Keratinocyte (primary cell): ENCODE measurements around the gene RNF166. TPM values are rescaled to one million over a fixed set of nuclear protein-coding genes. Genes with fewer than 3 reads are reported as not detected.

Source experiments
- DNase-seq: peaks from one replicate; pipeline ENCODE4 v3.0.0-alpha.2; 2011; ENCODE audit warnings: low read depth, missing footprints, low spot score
- FAIRE-seq: peaks from 2 replicates; lab custom pipeline; 2011; peaks lifted over from hg19 to GRCh38; lab: Jason Lieb, UNC
- H2AFZ ChIP-seq: 2 replicates; pipeline ENCODE4 v1.6.0; 2012; ENCODE audit warnings: low read length, control low read depth, inconsistent platforms; ENCODE audit not compliant: control insufficient read depth
- H3K27ac ChIP-seq: 2 replicates; pipeline ENCODE4 v1.5.1; 2011; ENCODE audit warnings: low read length; ENCODE audit not compliant: control insufficient read depth, insufficient read depth
- H3K27me3 ChIP-seq: 3 replicates; pipeline ENCODE4 v1.6.0; 2011; ENCODE audit warnings: low read length; ENCODE audit not compliant: control insufficient read depth, insufficient read depth; ENCODE audit errors: extremely low read depth
- H3K36me3 ChIP-seq, 2 experiments: 2 replicates in 1 of 2; 3 replicates in 1 of 2; pipeline ENCODE4 v1.5.1; 2011; ENCODE audit warnings: low read length in 2 of 2, mild to moderate bottlenecking in 1 of 2; ENCODE audit not compliant: control insufficient read depth in 2 of 2, insufficient read depth in 2 of 2; ENCODE audit errors: extremely low read depth in 1 of 2
- H3K4me1 ChIP-seq: 3 replicates; pipeline ENCODE4 v1.5.1; 2011; ENCODE audit warnings: low read length; ENCODE audit not compliant: control insufficient read depth, insufficient read depth; ENCODE audit errors: extremely low read depth
- H3K4me2 ChIP-seq: 3 replicates; pipeline ENCODE4 v1.6.0; 2011; ENCODE audit warnings: low read depth, low read length; ENCODE audit not compliant: control insufficient read depth, insufficient read depth; ENCODE audit errors: extremely low read depth
- H3K4me3 ChIP-seq, 3 experiments: fragments of 200-600 bp in 1 of 3; sonication (generic) in 1 of 3; 2 replicates in 2 of 3; 3 replicates in 1 of 3; pipeline ENCODE4 v1.5.1; 2011 to 2016; ENCODE audit warnings: low read length in 3 of 3, mild to moderate bottlenecking in 3 of 3, control low read depth in 2 of 3, inconsistent platforms in 1 of 3, low read depth in 1 of 3, mixed read lengths in 1 of 3, mixed run types in 1 of 3, moderate library complexity in 1 of 3; ENCODE audit not compliant: control insufficient read depth in 2 of 3, insufficient read depth in 2 of 3; ENCODE audit errors: extremely low read depth in 1 of 3
- H3K79me2 ChIP-seq: 2 replicates; pipeline ENCODE4 v1.6.0; 2012; ENCODE audit warnings: low read length; ENCODE audit not compliant: control insufficient read depth, insufficient read depth
- H3K9ac ChIP-seq: 3 replicates; pipeline ENCODE4 v1.6.0; 2011; ENCODE audit warnings: low read length; ENCODE audit not compliant: control insufficient read depth, insufficient read depth; ENCODE audit errors: extremely low read depth
- H3K9me1 ChIP-seq: 3 replicates; pipeline ENCODE4 v1.6.0; 2011; ENCODE audit warnings: low read length; ENCODE audit not compliant: control insufficient read depth, insufficient read depth; ENCODE audit errors: extremely low read depth
- H3K9me3 ChIP-seq: 2 replicates; pipeline ENCODE4 v1.5.1; 2012; ENCODE audit warnings: low read depth, low read length; ENCODE audit not compliant: control insufficient read depth
- H4K20me1 ChIP-seq: 3 replicates; pipeline ENCODE4 v1.6.0; 2011; ENCODE audit warnings: low read length; ENCODE audit not compliant: control insufficient read depth, insufficient read depth; ENCODE audit errors: extremely low read depth
- CTCF ChIP-seq, 3 experiments: IDR thresholded peaks in 1 of 3; conservative IDR thresholded peaks in 1 of 3; optimal IDR thresholded peaks in 1 of 3; 2 replicates in 2 of 3; 3 replicates in 1 of 3; pipeline versions ENCODE3 to v1.5.1; 2011; ENCODE audit warnings: low read length in 3 of 3, mild to moderate bottlenecking in 3 of 3, moderate library complexity in 2 of 3, control low read depth in 1 of 3, inconsistent platforms in 1 of 3; ENCODE audit not compliant: insufficient read depth in 2 of 3; ENCODE audit errors: extremely low read depth in 1 of 3
- EZH2 ChIP-seq: IDR thresholded peaks from one replicate; pipeline ENCODE4 v1.6.1; 2012; ENCODE audit warnings: inconsistent platforms, mild to moderate bottlenecking, low read length, moderate library complexity
- dilution Hi-C: fragments of 300-500 bp; cut with MboI; formaldehyde crosslinking; loops from one replicate; pipeline ENCODE4 v1.7.0; 2020; ENCODE audit warnings: low sequenced_read_pairs; ENCODE audit not compliant: extremely low pct_ligation_motif_present
- polyA plus RNA-seq, 5 experiments: library from polyadenylated mRNA; depleted of rRNA in 3 of 5; stranded (reverse) in 3 of 5; stranded (forward) in 1 of 5; unstranded in 1 of 5; fragments of >200 nt; gene quantifications; 1 replicate in 1 of 5; 2 replicates in 3 of 5; 3 replicates in 1 of 5; pipeline versions ENCODE4 v1.2.1 to v1.2.3, GENCODE V29; 2011 to 2012; ENCODE audit warnings: missing spikeins in 2 of 5, low read depth in 1 of 5, low replicate concordance in 1 of 5

The RNF166 gene
- polyA plus RNA-seq, 1 donor (not counting 4 experiments of a cell fraction or from before 2014, with no cell fraction given): 3.4 TPM

GRCh38 chr16:88743693-88744576 is 37.7 kb upstream of the RNF166 start:
- Histone ChIP-seq H3K79me2 (peaks cover 30% of the 10 kb centered on the region), H3K27ac (no peak overlapping the region), H2AFZ (no peak overlapping the region), H3K9me1 (peaks cover 1% of the 10 kb centered on the region), H3K27me3 (no peaks in the 10 kb centered on the region), H3K36me3 (peaks cover 26 to 32% of the 10 kb centered on the region in 2 experiments), H3K4me2 (no peak overlapping the region), H3K9me3 (no peaks in the 10 kb centered on the region), H3K9ac (no peak overlapping the region), H4K20me1 (peaks cover 35% of the 10 kb centered on the region), H3K4me1 (peaks cover 14% of the 10 kb centered on the region), H3K4me3 (peak overlapping the region in 1 of 3 experiments; percentile 13)
- FAIRE-seq: peak; percentile 67
- dilution Hi-C loops: no loop called here
- TF ChIP-seq CTCF (optimal IDR thresholded peaks at IDR 0.05 in 1 of 3, IDR thresholded peaks at IDR 0.05 in 1 of 3, conservative IDR thresholded peaks at IDR 0.05 in 1 of 3; ENCODE audit: extremely low read depth in 1 of 3, insufficient read depth in 2 of 3, low read length in 3 of 3) (peak; percentile 77 to 96 (median 91)), EZH2 (no peak)
- no peak for DNase-seq

GRCh38 chr16:88742896-88743605 is 36.8 kb upstream of the RNF166 start:
- H3K36me3 ChIP-seq: peaks cover 25 to 32% of the 10 kb centered on the region in 2 experiments
- no peak overlapping the region for H3K9ac ChIP-seq
- peaks cover 2% of the 10 kb centered on the region for H3K9me1 ChIP-seq
- H3K4me2 ChIP-seq: no peak overlapping the region
- H3K4me1 ChIP-seq: peaks cover 14% of the 10 kb centered on the region
- FAIRE-seq (no peak), DNase-seq (no peak)
- no peaks in the 10 kb centered on the region for H3K9me3 ChIP-seq
- no peak overlapping the region for H3K4me3 ChIP-seq
- no peak overlapping the region for H3K27ac ChIP-seq
- dilution Hi-C loops: no loop called here
- no peaks in the 10 kb centered on the region for H3K27me3 ChIP-seq
- H2AFZ ChIP-seq: no peak overlapping the region
- TF ChIP-seq EZH2 (no peak), CTCF (optimal IDR thresholded peaks at IDR 0.05 in 1 of 3, IDR thresholded peaks at IDR 0.05 in 1 of 3, conservative IDR thresholded peaks at IDR 0.05 in 1 of 3; ENCODE audit: extremely low read depth in 1 of 3, insufficient read depth in 2 of 3, low read length in 3 of 3) (no peak)
- H4K20me1 ChIP-seq: peaks cover 37% of the 10 kb centered on the region
- H3K79me2 ChIP-seq: peaks cover 30% of the 10 kb centered on the region
